H1 (cell line): ENCODE measurements around the gene PNRC1. TPM values are rescaled to one million over a fixed set of nuclear protein-coding genes. Genes with fewer than 3 reads are reported as not detected.

Source experiments
- CTCF ChIA-PET: fragments of 300-600 bp; sonication (Branson Sonifier 250); formaldehyde crosslinking; loops from one replicate; lab custom pipeline; 2021; ENCODE audit not compliant: partially characterized antibody; lab: Charles Lee
- POLR2A ChIA-PET: fragments of 300-600 bp; sonication (Branson Sonifier 250); formaldehyde crosslinking; loops from one replicate; lab custom pipeline; 2021; ENCODE audit warnings: inconsistent platforms; ENCODE audit not compliant: partially characterized antibody; lab: Charles Lee
- DNase-seq, 2 experiments: peaks; one replicate each; pipeline versions ENCODE4 v3.0.0 to v3.0.0-alpha.2; 2010 to 2022; ENCODE audit warnings: low spot score in 2 of 2, low read depth in 1 of 2, mixed read lengths in 1 of 2
- FAIRE-seq: peaks from 2 replicates; lab custom pipeline; 2011; peaks lifted over from hg19 to GRCh38; lab: Jason Lieb, UNC
- H2AFZ ChIP-seq: 2 replicates; pipeline ENCODE4 v1.8.1; 2012; ENCODE audit warnings: low read length, inconsistent platforms
- H2AK5ac ChIP-seq: 2 replicates; pipeline ENCODE4 v1.6.1; 2013; ENCODE audit warnings: low read depth, low read length
- H2BK120ac ChIP-seq: replicated peaks from 2 replicates; pipeline ENCODE3; 2013; ENCODE audit warnings: low read depth, low read length, inconsistent platforms
- H2BK12ac ChIP-seq: 2 replicates; pipeline ENCODE4 v1.6.1; 2013; ENCODE audit warnings: low read depth, low read length
- H2BK15ac ChIP-seq: 2 replicates; pipeline ENCODE4 v1.6.1; 2013; ENCODE audit warnings: low read length
- H2BK20ac ChIP-seq: 2 replicates; pipeline ENCODE4 v1.6.1; 2013; ENCODE audit warnings: low read length
- H2BK5ac ChIP-seq: 2 replicates; pipeline ENCODE4 v1.6.1; 2013; ENCODE audit warnings: low read depth, low read length
- H3K14ac ChIP-seq: 2 replicates; pipeline ENCODE4 v1.6.1; 2013; ENCODE audit warnings: inconsistent platforms; ENCODE audit not compliant: insufficient read length
- H3K18ac ChIP-seq: 2 replicates; pipeline ENCODE4 v1.6.1; 2013; ENCODE audit warnings: low read length; ENCODE audit errors: extremely low read depth
- H3K23ac ChIP-seq: 2 replicates; pipeline ENCODE4 v1.6.1; 2013; ENCODE audit warnings: inconsistent platforms; ENCODE audit not compliant: insufficient read length
- H3K23me2 ChIP-seq: 2 replicates; pipeline ENCODE4 v1.6.1; 2013; ENCODE audit warnings: low read depth, low read length
- H3K27ac ChIP-seq: 2 replicates; pipeline ENCODE4 v1.6.1; 2011; ENCODE audit warnings: low read depth, low read length, inconsistent platforms
- H3K27me3 ChIP-seq, 4 experiments: replicated peaks in 1 of 4; 1 replicate in 1 of 4; 2 replicates in 3 of 4; pipeline versions ENCODE4 v1.6.1 to v1.8.1; 2011 to 2013; ENCODE audit warnings: low read length in 3 of 4, mild to moderate bottlenecking in 3 of 4, inconsistent platforms in 2 of 4, mixed read lengths in 2 of 4, moderate library complexity in 1 of 4; ENCODE audit not compliant: control insufficient read depth in 3 of 4, insufficient read depth in 3 of 4; ENCODE audit errors: extremely low read depth in 1 of 4
- H3K36me3 ChIP-seq, 4 experiments: 2 replicates each; pipeline versions ENCODE4 v1.6.1 to v1.8.1; 2011 to 2013; ENCODE audit warnings: mild to moderate bottlenecking in 4 of 4, low read length in 3 of 4, moderate library complexity in 2 of 4, control low read depth in 1 of 4, inconsistent platforms in 1 of 4; ENCODE audit not compliant: insufficient read depth in 4 of 4, control insufficient read depth in 2 of 4
- H3K4ac ChIP-seq: replicated peaks from 2 replicates; pipeline ENCODE3; 2013; ENCODE audit warnings: low read length, low read depth, mixed read lengths, inconsistent platforms; ENCODE audit not compliant: insufficient read length
- H3K4me1 ChIP-seq, 4 experiments: replicated peaks in 1 of 4; 1 replicate in 1 of 4; 2 replicates in 3 of 4; pipeline versions ENCODE4 v1.6.1 to v1.8.1; 2011 to 2013; ENCODE audit warnings: low read length in 3 of 4, inconsistent platforms in 2 of 4, mixed read lengths in 1 of 4; ENCODE audit not compliant: insufficient read depth in 4 of 4, control insufficient read depth in 3 of 4
- H3K4me2 ChIP-seq, 2 experiments: 2 replicates each; pipeline versions ENCODE4 v1.6.1 to v1.8.1; 2011 to 2013; ENCODE audit warnings: low read depth in 2 of 2, low read length in 2 of 2, control low read depth in 1 of 2, inconsistent platforms in 1 of 2, mild to moderate bottlenecking in 1 of 2; ENCODE audit not compliant: insufficient read depth in 1 of 2
- H3K4me3 ChIP-seq, 4 experiments: fragments of 200-600, 300-600 bp in 1 of 4; sonication (generic), shearing (Covaris generic), sonication (Bioruptor Twin) in 1 of 4; 2 replicates each; pipeline versions ENCODE4 v1.5.1 to v1.8.1; 2011 to 2016; ENCODE audit warnings: low read length in 4 of 4, low read depth in 3 of 4, control low read depth in 2 of 4, inconsistent platforms in 2 of 4, mild to moderate bottlenecking in 2 of 4, mixed read lengths in 1 of 4, moderate library complexity in 1 of 4; ENCODE audit not compliant: insufficient read depth in 2 of 4; ENCODE audit errors: extremely low read depth in 1 of 4
- H3K56ac ChIP-seq: replicated peaks from 2 replicates; pipeline ENCODE3; 2013; ENCODE audit warnings: low read depth, mild to moderate bottlenecking, mixed read lengths, low read length, inconsistent platforms; ENCODE audit not compliant: insufficient read length
- H3K79me1 ChIP-seq: 2 replicates; pipeline ENCODE4 v1.6.1; 2013; ENCODE audit warnings: low read depth, low read length, control low read depth
- H3K79me2 ChIP-seq, 2 experiments: 2 replicates each; pipeline versions ENCODE4 v1.6.1 to v1.8.1; 2012 to 2013; ENCODE audit warnings: low read length in 2 of 2, mild to moderate bottlenecking in 2 of 2, inconsistent platforms in 1 of 2; ENCODE audit not compliant: insufficient read depth in 2 of 2, control insufficient read depth in 1 of 2
- H3K9ac ChIP-seq, 4 experiments: replicated peaks in 1 of 4; 1 replicate in 1 of 4; 2 replicates in 3 of 4; pipeline versions ENCODE4 v1.6.1 to v1.8.1; 2011 to 2013; ENCODE audit warnings: low read depth in 3 of 4, low read length in 3 of 4, control low read depth in 2 of 4, mild to moderate bottlenecking in 2 of 4, moderate library complexity in 2 of 4, inconsistent platforms in 1 of 4; ENCODE audit errors: extremely low read depth in 1 of 4
- H3K9me3 ChIP-seq, 2 experiments: 2 replicates each; pipeline versions ENCODE4 v1.6.1 to v1.8.1; 2012 to 2013; ENCODE audit warnings: mild to moderate bottlenecking in 2 of 2, moderate library complexity in 2 of 2, control low read depth in 1 of 2, inconsistent platforms in 1 of 2, low read depth in 1 of 2, low read length in 1 of 2, mixed read lengths in 1 of 2; ENCODE audit not compliant: insufficient read depth in 2 of 2
- H4K20me1 ChIP-seq, 2 experiments: replicated peaks in 1 of 2; 2 replicates each; pipeline versions ENCODE3 to v1.8.1; 2011 to 2013; ENCODE audit warnings: inconsistent platforms in 2 of 2, low read length in 2 of 2, mild to moderate bottlenecking in 1 of 2; ENCODE audit not compliant: insufficient read depth in 2 of 2, control insufficient read depth in 1 of 2
- H4K5ac ChIP-seq: 2 replicates; pipeline ENCODE4 v1.6.1; 2013; ENCODE audit warnings: low read length, low read depth, mixed read lengths, inconsistent platforms; ENCODE audit not compliant: insufficient read length
- H4K8ac ChIP-seq: 2 replicates; pipeline ENCODE4 v1.8.0; 2013; ENCODE audit warnings: mild to moderate bottlenecking, moderate library complexity, low read length, inconsistent platforms; ENCODE audit not compliant: insufficient read depth; ENCODE audit errors: extremely low read depth
- H4K91ac ChIP-seq: replicated peaks from 2 replicates; pipeline ENCODE3; 2013; ENCODE audit warnings: low read length, mixed read lengths, inconsistent platforms; ENCODE audit not compliant: insufficient read length
- EP300 ChIP-seq, 2 experiments: IDR thresholded peaks; 1 replicate in 1 of 2; 2 replicates in 1 of 2; pipeline ENCODE4 v1.6.1; 2011 to 2012; ENCODE audit warnings: low read depth in 2 of 2, low read length in 2 of 2, mild to moderate bottlenecking in 2 of 2, borderline replicate concordance in 1 of 2, inconsistent platforms in 1 of 2, moderate library complexity in 1 of 2
- GABPA ChIP-seq: IDR thresholded peaks from 2 replicates; pipeline ENCODE4 v1.6.1; 2011; ENCODE audit warnings: mild to moderate bottlenecking, low read length, moderate library complexity, borderline replicate concordance; ENCODE audit not compliant: insufficient read depth
- MAFK ChIP-seq: IDR thresholded peaks from 2 replicates; pipeline ENCODE4 v1.6.1; 2012; ENCODE audit warnings: low read depth, mild to moderate bottlenecking, improper control_type of control experiment, low read length
- POU5F1 ChIP-seq: IDR thresholded peaks from 2 replicates; pipeline ENCODE4 v1.6.1; 2011; ENCODE audit warnings: low read depth, mild to moderate bottlenecking, low read length, moderate library complexity
- SAP30 ChIP-seq: fragments of 300-600 bp; sonication (generic); IDR thresholded peaks from 2 replicates; pipeline ENCODE4 v1.7.1; 2012; ENCODE audit warnings: low read length, moderate library complexity, mild to moderate bottlenecking, inconsistent platforms; ENCODE audit not compliant: insufficient read depth, insufficient replicate concordance
- SIN3A ChIP-seq, 2 experiments: IDR thresholded peaks in 1 of 2; conservative IDR thresholded peaks in 1 of 2; 2 replicates each; pipeline ENCODE4 v1.6.1; 2011 to 2012; ENCODE audit warnings: low read length in 2 of 2, improper control_type of control experiment in 1 of 2, low read depth in 1 of 2, mild to moderate bottlenecking in 1 of 2
- SIRT6 ChIP-seq: IDR thresholded peaks from one replicate; pipeline ENCODE4 v1.7.1; 2012; ENCODE audit warnings: low read length, inconsistent platforms
- SP2 ChIP-seq: IDR thresholded peaks from 2 replicates; pipeline ENCODE4 v1.6.1; 2012; ENCODE audit warnings: mild to moderate bottlenecking, low read length, inconsistent platforms
- SP4 ChIP-seq: IDR thresholded peaks from 2 replicates; pipeline ENCODE4 v1.6.1; 2012; ENCODE audit warnings: low read length, inconsistent platforms
- SRF ChIP-seq: IDR thresholded peaks from 2 replicates; pipeline ENCODE4 v1.6.1; 2011; ENCODE audit warnings: mild to moderate bottlenecking, low read depth, low read length, moderate library complexity
- TAF7 ChIP-seq: optimal IDR thresholded peaks from 2 replicates; pipeline ENCODE3; 2011; ENCODE audit warnings: low read depth, mild to moderate bottlenecking, inconsistent platforms, low read length, moderate library complexity, borderline replicate concordance
- TEAD4 ChIP-seq: IDR thresholded peaks from 2 replicates; pipeline ENCODE4 v1.6.1; 2012; ENCODE audit warnings: low read depth, low read length, inconsistent platforms, mixed read lengths
- ZNF274 ChIP-seq: IDR thresholded peaks from 2 replicates; pipeline ENCODE4 v1.7.0; 2012; ENCODE audit warnings: low read length, borderline replicate concordance; ENCODE audit errors: extremely low read depth
- WGBS, 2 experiments: shearing (Covaris generic) in 1 of 2; methylation state at CpG; one replicate each; pipeline versions ENCODE4 v1.1.6 to v1.1.7; 2013 to 2015; ENCODE audit warnings: low lambda C conversion rate in 2 of 2, mixed read lengths in 2 of 2, inconsistent platforms in 1 of 2, low coverage in 1 of 2, missing lambda C conversion rate in 1 of 2; ENCODE audit not compliant: insufficient replicate concordance in 2 of 2, insufficient coverage in 1 of 2, insufficient read length in 1 of 2; ENCODE audit errors: extremely low coverage in 1 of 2, missing lambda C conversion rate in 1 of 2; 5-methylcytosine and 5-hydroxymethylcytosine counted together
- polyA plus RNA-seq, 7 experiments: library from polyadenylated mRNA; depleted of rRNA in 3 of 7; stranded (reverse) in 5 of 7; unstranded in 2 of 7; fragments of >200 nt in 5 of 7; fragments of 200-250 nt in 2 of 7; gene quantifications; 1 replicate in 5 of 7; 2 replicates in 1 of 7; 4 replicates in 1 of 7; pipeline versions ENCODE4 v1.2.1 to v1.2.3, GENCODE V29; 2011 to 2013; ENCODE audit warnings: missing spikeins in 2 of 7, mixed read lengths in 2 of 7
- total RNA-seq: library from RNA; stranded (reverse); fragmentation: NEBNext Ultra II Directional; extraction: Animal tissue kit (Norgen Biotek cat#: 25700); gene quantifications from 2 replicates; pipeline ENCODE4 v1.2.1, GENCODE V29; 2021

Gene PNRC1
- total and polyA plus RNA-seq, 2 of the 8 experiments (the other 6 are each of a cell fraction or from before 2014, with no cell fraction given) = 6.3 to 48.5 TPM

DNA sequence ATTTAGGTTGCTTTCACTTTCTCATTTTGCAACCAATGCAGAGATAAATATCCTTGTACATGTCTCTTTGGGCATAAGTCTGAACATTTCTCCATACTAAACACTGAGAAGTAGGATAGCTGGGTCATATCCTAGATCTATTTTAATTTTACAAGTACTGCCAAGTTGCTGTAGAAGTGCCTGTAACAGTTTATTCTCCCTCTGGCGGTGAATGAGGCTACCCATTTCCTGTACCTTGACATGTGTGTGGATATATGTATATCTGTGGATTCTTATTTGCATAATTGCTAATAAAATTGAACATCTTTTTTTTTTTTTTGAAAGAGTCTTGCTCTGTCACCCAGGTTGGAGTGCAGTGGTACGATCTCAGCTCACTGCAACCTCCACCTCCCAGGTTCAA lies 48.0 kb upstream of the PNRC1 start:
- Histone ChIP-seq H3K9ac (no peak overlapping the region), H3K23me2 (0 out of 2 replicates have a peak, but pooled peaks cover 1% of the 10 kb centered on the region), H4K91ac (no peak overlapping the region), H3K4me1 (peaks cover 2 to 11% (median 9%) of the 10 kb centered on the region in 4 experiments; a peak in 6 of 7 replicates), H3K56ac (no peak overlapping the region), H3K79me2 (no peaks in the 10 kb centered on the region), H3K14ac (no peak overlapping the region), H2AFZ (no peak overlapping the region), H3K4me3 (no peak overlapping the region), H3K79me1 (no peaks in the 10 kb centered on the region), H4K20me1 (no peaks in the 10 kb centered on the region), H3K36me3 (no peaks in the 10 kb centered on the region), H3K9me3 (peaks cover 8 to 9% of the 10 kb centered on the region in 2 experiments), H3K27me3 (no peaks in the 10 kb centered on the region), H2BK12ac (no peak overlapping the region), H3K4me2 (no peak overlapping the region), H2BK120ac (no peak overlapping the region), H3K27ac (no peak overlapping the region), H3K18ac (no peak overlapping the region), H2AK5ac (no peak overlapping the region), H3K4ac (no peak overlapping the region), H2BK20ac (no peak overlapping the region), H4K8ac (no peak overlapping the region), H2BK15ac (no peak overlapping the region), H4K5ac (no peak overlapping the region), H2BK5ac (no peak overlapping the region), H3K23ac (no peak overlapping the region)
- CTCF ChIA-PET = interaction anchor here (1.3 kb wide), 1 partner anchor 49 kb away, joined by 5 read pairs; no protein-coding TSS in a partner anchor
- FAIRE-seq (no peak), DNase-seq (no peak)
- POLR2A ChIA-PET = no interaction called here
- TF ChIP-seq EP300 (IDR thresholded peaks at IDR 0.05; ENCODE audit: borderline replicate concordance in 1 of 2, low read depth in 2 of 2, low read length in 2 of 2) (no peak), SP4 (no peak), TAF7 (no peak), SRF (no peak), ZNF274 (no peak), SIRT6 (no peak), SIN3A (conservative IDR thresholded peaks at IDR 0.05 in 1 of 2, IDR thresholded peaks at IDR 0.05 in 1 of 2; ENCODE audit: low read depth in 1 of 2, low read length in 2 of 2) (no peak), TEAD4 (no peak), POU5F1 (no peak), SP2 (no peak), SAP30 (no peak), GABPA (no peak), MAFK (no peak)
- 91% methylated on average over 1 of the region's 2 CpGs; no CpG with 5 or more reads in 1 of the 2 experiments for WGBS, 2 experiments
